HG03139 (cell line): Measurements from ENCODE around the gene TNIP1.

ENCODE experiments used
- ATAC-seq: cut with Tn5 transposase; IDR thresholded peaks from one replicate; pipeline ENCODE4 v1.9.1; 2021; ENCODE audit not compliant: unreplicated experiment

The TNIP1 gene, protein sequence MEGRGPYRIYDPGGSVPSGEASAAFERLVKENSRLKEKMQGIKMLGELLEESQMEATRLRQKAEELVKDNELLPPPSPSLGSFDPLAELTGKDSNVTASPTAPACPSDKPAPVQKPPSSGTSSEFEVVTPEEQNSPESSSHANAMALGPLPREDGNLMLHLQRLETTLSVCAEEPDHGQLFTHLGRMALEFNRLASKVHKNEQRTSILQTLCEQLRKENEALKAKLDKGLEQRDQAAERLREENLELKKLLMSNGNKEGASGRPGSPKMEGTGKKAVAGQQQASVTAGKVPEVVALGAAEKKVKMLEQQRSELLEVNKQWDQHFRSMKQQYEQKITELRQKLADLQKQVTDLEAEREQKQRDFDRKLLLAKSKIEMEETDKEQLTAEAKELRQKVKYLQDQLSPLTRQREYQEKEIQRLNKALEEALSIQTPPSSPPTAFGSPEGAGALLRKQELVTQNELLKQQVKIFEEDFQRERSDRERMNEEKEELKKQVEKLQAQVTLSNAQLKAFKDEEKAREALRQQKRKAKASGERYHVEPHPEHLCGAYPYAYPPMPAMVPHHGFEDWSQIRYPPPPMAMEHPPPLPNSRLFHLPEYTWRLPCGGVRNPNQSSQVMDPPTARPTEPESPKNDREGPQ

DNA sequence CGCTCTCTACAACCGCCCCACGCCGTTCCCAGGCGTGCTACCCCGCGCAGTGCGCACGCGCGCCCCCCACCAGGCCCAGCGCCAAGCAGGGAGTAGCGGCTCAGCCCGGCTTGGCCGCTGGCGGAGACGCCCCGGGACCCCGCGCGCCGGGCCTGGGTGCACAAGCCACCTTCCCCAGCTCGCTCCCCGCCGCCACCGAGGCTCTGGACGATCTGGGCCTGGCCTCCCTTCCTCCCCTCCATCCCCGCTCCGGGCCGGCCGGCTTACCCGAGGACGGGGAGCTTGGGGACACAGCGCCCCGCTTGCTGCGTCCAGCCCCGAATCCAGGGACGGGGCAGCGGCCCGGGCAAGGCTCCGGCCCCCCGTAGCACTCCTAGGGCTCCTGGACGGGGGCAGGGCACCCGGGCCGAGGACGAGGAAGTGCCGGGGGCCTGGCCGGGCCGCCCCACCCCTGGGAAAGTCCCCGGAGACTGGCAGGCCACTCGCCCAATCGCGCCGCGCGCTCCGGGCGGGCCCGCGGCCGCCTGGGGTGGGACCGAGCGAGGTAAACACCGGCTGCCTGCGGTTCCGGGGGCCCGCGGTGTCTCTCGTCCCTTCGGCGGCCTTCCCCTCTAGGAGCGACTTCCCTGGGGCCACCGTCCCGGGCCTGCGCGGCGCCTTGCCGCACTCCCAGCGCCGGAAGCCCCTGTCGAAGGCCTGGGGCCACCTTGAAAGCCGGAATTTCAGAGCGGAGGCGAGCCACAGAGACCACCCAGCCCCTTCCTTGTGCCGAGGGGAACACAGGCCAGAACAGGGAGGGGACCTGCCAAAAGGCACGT lies at the start of gene TNIP1:
TSS of gene TNIP1 (minus strand) at position 422 of the 818 bp plus-strand sequence. CDS start 15,939 bp downstream, outside the sequence.
- ATAC-seq = peak; percentile 71

DNA sequence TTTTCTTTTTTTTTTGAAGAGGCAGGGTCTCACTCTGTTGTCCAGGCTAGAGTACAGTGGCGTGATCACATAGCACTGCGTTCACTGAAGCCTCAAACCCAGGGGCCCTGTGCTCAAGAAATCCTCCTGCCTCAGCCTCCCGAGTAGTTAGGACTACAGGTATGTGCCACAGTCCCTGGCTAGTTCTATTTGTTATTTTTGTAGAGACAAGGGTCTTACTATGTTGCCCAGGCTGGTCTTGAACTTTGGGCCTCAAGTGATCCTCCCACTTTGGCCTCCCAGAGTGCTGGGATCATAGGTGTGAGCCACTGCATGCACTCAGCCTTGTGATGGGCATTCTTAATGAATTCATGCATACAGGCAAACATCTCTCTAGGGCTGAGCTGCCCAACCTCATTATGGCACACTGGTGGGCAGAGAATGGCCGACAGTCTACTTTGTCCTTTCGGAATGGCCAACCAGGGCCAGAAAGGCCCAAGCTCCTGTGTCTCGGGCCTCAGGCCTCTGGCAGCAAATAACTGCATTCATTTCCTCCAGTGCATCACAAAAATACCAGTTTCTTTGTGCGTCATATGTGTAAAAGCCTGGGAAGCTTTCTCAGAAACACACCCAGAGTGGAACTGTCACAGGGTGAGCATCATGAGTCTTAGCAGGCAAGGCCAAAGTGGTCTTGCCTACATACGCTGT lies 49.5 kb upstream of the TNIP1 start:
- no peak for ATAC-seq

DNA sequence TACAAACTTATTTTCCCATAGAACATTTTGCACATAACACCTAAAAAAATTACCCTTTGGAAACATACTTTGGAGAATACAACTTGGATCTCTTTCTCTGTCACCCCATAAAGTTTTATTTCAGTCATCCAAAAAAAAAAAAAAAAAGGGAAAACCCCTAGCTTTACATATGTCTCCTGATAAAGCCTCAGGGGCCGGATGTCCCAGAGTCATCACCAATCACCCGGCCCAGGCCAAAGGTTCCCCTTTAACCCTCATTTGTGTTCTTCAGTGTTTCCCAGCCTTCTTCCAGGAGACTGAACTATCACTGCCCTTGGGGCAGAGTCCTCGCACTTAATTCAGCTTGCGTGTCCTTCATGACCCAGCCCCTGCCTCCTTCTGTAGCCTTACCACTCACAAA lies 48.0 kb upstream of the TNIP1 start:
- no peak for ATAC-seq

DNA sequence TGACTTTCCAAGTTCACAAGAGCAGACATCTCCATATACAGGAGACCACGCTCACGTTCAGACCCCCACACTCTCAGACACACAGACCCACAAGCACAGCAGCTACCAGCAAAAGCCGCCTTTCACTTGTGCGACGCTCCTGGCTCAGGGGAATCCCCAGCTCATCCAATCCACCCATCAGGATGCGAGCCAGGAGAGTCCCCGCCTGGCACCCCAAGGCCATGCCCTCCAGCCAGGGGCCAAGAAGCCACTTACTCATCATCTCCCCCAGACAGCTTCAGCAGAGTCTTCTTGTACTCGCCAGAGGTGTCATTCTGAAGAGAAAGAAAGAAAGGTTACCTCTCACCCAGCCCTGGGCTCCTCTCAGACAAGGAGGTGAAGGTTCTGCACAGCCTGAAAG lies 47.1 kb upstream of the TNIP1 start:
- no peak for ATAC-seq

DNA sequence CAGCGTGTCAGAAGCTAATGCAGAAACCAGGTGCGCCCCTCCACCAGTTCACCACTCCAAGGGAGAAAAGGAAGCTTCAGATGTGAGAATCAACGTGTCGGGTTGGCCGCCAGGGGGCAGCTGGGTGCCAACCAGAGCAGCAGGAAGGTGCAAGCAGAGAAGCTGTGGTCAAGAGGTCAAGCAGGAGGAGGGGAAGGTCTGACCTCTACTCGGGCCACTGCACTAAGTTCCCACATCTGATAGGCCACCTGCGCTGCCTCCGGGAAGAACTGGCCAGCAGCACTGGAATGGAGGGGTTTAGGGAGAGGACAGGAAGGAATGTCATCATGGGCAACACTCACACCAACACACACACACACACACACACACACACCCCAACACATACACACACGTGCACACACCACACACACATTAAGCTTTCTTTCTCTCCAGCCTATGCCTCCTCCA lies 45.4 kb upstream of the TNIP1 start:
- peak; percentile 29 for ATAC-seq

DNA sequence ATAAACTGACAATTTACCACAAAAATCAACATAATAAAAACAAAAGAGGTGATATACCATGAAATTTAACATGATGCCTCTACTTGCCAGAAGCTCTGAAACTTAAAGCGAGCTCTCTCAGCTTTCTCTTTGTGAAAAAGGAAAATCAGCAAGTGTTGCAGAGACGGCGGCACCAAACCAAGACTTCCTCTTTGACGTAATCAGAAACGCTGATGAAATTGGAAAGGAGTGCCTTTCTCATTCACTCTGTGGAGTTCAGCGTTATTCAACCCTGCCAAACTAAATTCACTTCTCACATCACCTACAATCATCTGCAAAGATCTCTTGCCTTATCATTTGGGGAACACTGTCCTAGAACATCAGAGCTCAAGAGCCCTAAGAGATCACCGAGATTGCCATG lies 44.6 kb upstream of the TNIP1 start:
- no peak for ATAC-seq

DNA sequence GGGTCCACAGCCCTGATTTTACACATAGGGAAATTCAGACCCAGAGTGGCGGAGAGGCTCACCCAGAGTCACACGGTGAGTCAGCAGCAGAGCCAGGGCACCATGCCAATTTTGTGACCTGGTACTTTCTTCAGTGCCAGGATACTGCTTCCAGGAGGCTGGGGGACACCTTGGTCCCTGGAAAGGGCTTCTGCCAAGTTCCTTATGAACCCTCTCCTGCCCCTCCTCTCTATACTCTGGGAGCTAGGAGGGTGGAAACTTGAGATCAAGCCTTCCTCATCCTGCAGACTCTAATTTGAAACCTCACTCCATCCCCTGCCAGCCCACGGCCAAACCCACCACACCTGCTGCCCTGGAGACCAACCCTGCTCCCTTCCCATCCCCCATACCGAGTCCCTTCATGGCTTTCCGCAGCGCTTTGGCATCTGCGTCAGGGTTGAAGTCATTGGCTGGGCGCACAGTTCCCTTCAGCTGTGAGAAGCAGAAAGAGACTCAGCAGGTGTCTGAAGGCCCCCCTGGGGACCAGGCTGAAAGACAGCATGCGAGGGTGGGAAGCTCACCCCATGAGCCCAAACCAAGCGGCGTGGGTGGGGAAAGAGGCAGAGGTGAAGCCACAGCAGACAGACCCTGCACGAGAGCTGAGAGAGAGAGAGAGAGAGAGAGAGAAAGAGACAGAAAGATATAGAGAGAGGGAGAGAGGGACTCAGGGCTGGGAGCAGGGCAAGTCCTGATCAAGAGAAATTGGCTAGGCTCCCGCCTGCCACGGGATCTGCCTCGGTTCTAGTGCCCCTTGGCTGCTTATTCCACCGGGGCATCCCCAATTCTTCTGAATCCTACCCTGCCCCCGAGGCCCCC lies 43.3 kb upstream of the TNIP1 start:
- ATAC-seq = peak; percentile 84

DNA sequence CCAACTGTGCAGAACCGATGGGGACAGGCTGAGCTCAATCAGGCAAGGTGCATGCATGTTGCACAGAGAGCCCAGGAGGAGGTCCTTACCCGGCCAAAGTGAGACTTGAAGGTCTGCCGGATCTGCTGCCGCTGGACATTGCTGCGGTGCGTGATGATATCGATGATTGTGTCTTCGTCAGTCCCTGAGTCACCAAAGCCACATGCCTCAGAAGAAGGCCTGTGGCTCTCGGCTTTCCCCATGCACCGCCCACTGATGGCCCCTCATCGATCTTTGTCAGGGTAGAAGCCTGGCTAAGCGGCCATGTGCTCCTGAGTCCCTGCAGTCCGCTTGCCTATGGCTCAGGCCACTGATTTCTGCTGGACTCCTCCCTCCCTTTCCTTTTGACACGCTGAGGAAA lies 42.0 kb upstream of the TNIP1 start:
- no peak for ATAC-seq

DNA sequence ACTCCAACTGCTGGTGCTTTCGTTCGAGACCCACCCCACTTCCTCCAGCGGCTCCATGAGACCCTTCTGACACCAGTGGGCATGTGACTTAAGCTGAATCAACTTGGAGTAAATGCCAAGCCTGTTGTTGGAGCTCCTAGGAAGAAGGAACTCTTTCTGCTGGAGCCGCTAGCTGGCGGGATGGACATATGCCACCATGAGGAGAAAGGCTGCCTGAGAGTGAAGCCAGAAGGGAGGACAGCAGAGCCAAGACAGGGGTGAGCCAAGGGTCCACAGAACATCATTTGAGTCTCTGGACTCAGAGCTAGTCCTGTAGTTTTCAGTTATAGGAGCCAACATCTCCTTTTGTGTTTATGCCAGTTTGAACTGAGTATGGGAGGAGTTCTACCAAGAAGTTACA lies 40.8 kb upstream of the TNIP1 start:
- no peak for ATAC-seq

DNA sequence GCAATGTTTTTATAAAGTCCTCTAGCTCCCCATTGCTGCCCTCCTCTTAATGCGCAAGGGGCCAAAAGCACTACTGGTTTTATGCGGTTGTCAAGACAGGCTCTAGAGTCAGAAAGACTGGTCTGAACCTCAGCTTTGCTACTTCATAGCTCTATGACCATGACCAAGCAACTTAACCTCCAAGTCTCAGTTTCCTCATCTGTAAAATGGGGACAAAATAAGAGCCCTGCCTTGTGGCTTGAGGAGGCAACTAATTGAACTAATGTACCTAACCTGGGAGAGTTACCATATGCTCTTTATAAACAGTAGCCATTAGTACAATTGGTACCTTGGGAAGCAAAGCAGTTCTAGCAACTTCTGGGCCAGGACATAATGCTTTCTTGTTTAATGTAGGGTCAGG lies 40.3 kb upstream of the TNIP1 start:
- no peak for ATAC-seq

DNA sequence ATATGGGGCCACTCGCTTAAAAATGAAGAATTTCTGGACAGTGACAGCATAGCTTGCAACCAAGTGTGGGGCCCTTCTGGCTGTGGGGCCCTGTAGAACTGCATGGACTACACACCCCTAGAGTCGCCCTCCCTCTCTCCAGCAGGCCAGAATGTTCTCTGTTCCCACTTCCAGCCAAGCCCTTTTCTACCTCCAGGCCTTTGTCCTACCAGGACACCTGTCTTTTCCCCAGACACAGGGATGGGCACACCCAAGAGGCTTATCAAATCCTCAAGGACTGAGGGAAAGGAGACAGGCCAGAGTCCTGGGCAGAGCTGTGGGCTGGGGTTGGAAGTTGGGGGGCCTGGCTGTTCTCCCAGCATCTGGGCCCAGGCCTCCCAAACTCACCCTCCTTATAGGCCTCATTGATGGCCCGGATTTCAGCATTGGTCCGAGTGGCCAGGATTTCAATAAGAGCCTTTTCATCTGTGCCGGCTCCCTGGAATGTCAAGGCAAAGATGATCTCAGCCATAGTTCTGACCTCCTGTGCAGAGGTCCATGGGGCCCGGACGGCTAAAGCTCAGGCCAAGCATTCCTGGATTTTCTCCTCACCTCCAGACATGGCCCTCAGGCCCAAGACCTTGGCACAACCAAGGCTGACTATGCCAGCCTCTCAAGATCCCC lies 38.2 kb upstream of the TNIP1 start:
- no peak for ATAC-seq

DNA sequence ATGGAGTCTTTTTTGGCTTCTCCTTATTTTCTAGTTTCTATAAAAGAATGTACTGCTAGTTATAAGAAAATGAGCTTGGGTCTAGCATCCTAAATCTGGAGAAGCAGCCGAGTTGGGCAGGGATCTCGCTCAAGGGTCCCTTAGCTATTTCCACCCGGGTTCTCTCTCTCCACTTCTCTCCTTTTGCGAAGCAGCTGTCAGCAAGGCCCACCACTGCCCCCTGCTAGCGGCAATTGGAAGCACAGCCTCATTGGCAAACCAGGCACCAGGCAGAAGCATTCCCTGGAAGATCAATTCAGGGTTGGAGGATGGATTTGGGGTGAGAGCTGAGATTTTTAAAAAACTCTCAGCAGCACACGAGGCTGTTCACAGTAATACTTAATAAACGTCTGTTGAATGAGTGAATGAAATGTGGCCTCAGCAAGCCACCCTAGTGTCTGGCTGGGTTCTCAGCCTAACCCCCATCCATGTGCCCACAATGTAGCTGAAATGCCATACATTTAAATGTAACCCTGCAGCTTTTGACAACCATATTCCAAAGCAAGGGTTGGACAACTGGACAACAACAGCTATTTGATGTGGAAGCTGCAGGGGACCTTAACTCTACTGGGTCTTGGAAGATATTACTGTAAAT lies 34.6 kb upstream of the TNIP1 start:
- ATAC-seq = no peak

DNA sequence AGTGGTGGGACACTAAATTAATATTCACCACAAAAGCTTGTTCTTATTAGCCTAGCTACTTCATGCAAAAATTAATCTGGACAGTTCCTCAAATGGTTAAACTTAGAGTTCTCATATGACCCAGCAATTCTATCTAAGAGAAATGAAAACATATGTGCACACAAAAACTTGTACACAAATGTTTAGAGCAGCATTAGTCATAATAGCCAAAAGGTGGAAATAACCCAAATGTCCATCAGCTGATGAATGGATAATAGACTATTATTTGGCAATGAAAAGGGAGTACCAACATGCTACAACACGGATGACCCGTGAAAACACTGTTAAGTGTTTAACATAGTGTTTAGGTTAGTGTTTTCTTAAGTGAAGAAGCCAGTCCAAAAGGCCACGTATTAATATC lies 32.8 kb upstream of the TNIP1 start:
- no peak for ATAC-seq

DNA sequence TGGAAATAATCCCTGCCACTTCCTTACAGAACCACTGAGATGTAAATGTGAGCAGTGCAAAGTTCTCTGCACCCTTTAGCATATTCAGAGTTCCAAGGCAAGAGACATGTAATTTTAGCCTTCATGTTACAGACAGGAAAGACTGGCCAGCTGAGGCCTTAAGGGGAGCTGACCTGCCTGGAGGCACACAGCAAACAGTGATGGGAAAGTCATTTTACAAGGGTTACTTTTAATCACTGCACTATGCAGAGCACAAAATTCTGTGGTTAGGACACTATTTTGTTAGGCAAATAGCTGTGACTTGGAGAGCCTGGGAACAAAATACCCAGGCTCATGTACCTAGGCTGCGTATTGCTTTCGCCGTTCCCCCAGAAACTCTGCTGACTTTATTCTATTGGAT lies 30.2 kb upstream of the TNIP1 start:
- ATAC-seq = no peak

DNA sequence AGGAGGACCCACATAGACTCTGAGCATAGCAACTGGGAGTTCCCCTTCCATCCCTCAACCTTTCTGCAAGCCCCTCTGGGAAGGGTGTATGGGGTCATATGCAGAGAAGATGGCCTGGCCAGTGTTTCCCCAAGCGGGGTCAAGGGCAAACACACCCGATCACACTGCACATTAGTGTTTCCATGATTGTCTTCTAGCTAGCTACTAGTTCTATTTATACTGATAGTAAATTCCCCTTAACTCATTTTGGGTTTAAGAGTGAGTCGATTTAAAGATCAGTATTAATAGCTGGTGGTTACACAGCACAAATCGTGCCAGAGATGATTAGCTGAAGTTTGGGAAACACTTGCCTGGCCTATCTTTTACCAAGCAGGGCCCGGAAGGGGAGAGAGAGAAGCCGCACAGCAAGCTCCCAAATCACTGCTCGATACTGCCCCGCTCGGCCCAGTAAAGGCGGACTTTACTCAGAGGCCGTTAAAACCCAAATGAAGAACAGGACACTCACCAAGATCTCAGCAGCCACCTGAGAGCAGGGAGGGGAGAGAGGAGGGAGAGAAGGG lies 29.4 kb upstream of the TNIP1 start:
- ATAC-seq = no peak

DNA sequence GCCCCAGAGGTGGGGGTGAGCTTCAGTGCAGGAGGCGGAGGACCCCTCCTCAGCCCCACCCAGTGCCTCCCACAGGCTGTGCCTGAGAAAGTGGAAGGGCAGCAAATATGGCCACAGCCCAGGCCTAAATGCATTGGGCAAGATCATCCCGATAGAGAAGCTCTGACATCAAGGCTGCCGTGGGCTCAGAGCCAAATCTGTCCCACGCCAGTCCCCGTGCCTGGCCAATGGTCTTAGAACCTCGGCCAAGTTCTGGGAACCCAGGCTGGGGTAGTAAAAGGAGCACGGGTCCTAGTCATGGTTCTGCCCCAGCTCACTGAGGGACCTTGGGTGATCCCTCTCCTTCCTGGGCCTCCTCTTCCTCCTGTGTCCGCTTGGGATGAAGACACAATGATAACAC lies 27.7 kb upstream of the TNIP1 start:
- no peak for ATAC-seq

DNA sequence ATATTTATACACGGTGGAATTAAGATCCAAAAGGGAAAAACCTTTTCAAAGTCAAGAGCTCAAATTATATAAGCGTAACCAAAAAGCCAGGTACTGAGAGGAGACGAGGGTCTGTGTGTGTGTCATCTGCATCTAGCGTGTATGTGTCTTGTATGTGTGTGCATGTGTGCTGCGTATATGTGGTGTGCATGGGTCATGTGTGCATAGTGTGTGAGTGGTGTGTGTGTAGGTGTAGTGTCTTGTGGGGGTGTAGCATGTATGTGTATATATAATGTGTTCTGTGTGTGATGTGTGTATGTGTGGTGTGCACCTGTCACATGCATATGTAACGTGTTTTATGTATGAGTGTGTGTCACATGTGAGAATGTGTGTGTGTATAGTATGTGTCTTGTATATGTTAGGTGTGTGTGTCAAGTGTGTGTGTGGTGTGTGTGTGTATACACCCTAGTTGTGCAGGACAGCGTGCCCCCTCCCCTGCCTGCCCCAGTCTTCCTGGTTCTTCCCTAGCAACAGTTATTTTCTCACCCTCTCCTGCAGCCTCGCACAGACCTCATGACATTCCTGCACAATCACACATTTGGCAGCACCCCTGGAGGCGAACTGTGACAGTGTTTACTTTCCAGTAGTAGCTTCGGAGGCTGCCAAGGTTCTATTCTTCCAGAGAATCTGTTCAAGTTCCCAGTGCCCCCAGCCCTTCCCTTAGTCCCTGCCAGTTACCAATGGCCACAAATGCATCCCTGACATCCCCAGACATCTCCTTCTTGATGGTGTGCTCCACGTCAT lies 27.1 kb upstream of the TNIP1 start:
- no peak for ATAC-seq

DNA sequence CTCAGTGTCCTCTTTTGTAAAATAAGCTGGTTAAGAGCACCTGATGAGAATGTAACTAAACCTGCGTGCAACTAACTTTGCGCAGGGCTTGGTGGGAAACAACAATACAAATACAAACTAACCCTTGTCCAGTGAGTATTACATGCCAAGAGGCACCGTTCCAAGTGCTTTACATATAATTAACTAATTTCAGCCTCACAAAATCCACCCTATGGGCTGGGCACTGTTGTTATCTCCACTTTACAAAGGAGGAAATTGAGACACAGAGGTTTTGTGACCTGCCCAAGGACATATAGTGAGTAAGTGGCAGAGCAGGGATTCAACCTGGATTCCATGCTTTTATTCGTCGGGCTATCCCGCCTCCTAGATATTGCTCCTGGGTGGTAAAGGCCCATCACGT lies 26.2 kb upstream of the TNIP1 start:
- no peak for ATAC-seq
